Left lung (tissue), 10 donors: ENCODE measurements around the gene MAST3. TPM values are rescaled to one million over a fixed set of nuclear protein-coding genes. Genes with fewer than 3 reads are reported as not detected.

ENCODE experiments used
- ATAC-seq: fragments of 200-7000 bp; cut with Tn5 transposase; one replicate; pipeline ENCODE4 v1.9.1; 2020; ENCODE audit warnings: moderate library complexity
- DNase-seq, 4 donors: peaks; one replicate each; pipeline ENCODE4 v3.0.0-alpha.2; 2013 to 2020
- H3K27ac ChIP-seq, 2 donors: fragments of 200-600 bp; sonication (generic) in 1 of 2; one replicate each; pipeline versions ENCODE4 v1.5.0 to v1.8.0; 2020 to 2021
- H3K27me3 ChIP-seq, 2 donors: fragments of 200-600 bp; sonication (generic) in 1 of 2; one replicate each; pipeline versions ENCODE4 v1.5.0 to v1.8.0; 2020 to 2021
- H3K36me3 ChIP-seq, 2 donors: fragments of 200-600 bp; sonication (generic) in 1 of 2; one replicate each; pipeline versions ENCODE4 v1.5.0 to v1.8.0; 2020 to 2021
- H3K4me1 ChIP-seq, 2 donors: fragments of 200-600 bp; one replicate each; pipeline ENCODE4 v1.8.0; 2021
- H3K4me3 ChIP-seq, 2 donors: fragments of 200-600 bp; sonication (generic) in 1 of 2; one replicate each; pipeline versions ENCODE4 v1.5.0 to v1.8.0; 2020 to 2021; ENCODE audit warnings: mild to moderate bottlenecking in 1 of 2
- H3K9me3 ChIP-seq, 2 donors: fragments of 200-600 bp; sonication (generic) in 1 of 2; one replicate each; pipeline versions ENCODE4 v1.5.0 to v1.8.0; 2020 to 2021
- intact Hi-C, 2 donors: fragments of 100-400 bp; cut with DNase I; formaldehyde crosslinking; loops; one replicate each; pipeline versions ENCODE4 v1.11.2 to v1.14.2; 2022
- polyA plus RNA-seq, 6 donors: library from polyadenylated mRNA; unstranded; fragments of 120-200 nt; gene quantifications; one replicate each; pipeline ENCODE4 v1.2.1, GENCODE V29; 2013; ENCODE audit not compliant: insufficient read length in 6 of 6
- total RNA-seq, 2 donors: library from RNA; stranded (reverse); fragmentation: NEBNext Ultra II Directional; extraction: Animal tissue kit (Norgen Biotek cat#: 25700); gene quantifications; one replicate each; pipeline ENCODE4 v1.2.1, GENCODE V29; 2021
- TF ChIP-seq, protein P1 (sequence below), 2 donors: fragments of 200-600 bp; sonication (generic) in 1 of 2; IDR thresholded peaks; one replicate each; pipeline versions ENCODE4 v1.5.0 to v1.8.0; 2021; ENCODE audit warnings: antibody characterized with exemption in 2 of 2
- donor health status: DM: no; HTN: yes; CAD: no.
- donor health status: DM: no; HTN: no; CAD: no.

The MAST3 gene
- total and polyA plus RNA-seq, 8 donors, result 4.7 to 30.3 (median 6.7) TPM

- TF ChIP-seq, protein P1, sequence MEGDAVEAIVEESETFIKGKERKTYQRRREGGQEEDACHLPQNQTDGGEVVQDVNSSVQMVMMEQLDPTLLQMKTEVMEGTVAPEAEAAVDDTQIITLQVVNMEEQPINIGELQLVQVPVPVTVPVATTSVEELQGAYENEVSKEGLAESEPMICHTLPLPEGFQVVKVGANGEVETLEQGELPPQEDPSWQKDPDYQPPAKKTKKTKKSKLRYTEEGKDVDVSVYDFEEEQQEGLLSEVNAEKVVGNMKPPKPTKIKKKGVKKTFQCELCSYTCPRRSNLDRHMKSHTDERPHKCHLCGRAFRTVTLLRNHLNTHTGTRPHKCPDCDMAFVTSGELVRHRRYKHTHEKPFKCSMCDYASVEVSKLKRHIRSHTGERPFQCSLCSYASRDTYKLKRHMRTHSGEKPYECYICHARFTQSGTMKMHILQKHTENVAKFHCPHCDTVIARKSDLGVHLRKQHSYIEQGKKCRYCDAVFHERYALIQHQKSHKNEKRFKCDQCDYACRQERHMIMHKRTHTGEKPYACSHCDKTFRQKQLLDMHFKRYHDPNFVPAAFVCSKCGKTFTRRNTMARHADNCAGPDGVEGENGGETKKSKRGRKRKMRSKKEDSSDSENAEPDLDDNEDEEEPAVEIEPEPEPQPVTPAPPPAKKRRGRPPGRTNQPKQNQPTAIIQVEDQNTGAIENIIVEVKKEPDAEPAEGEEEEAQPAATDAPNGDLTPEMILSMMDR (IDR thresholded peaks at IDR 0.05), result no peak
- H3K27ac ChIP-seq, result peak overlapping the region in 1 of 2 donors; percentile 20
- peaks cover 0 to 55% of the 10 kb centered on the region in 2 donors for H3K36me3 ChIP-seq
- DNase-seq, result no peak
- intact Hi-C loops, result no loop called here
- no peak for ATAC-seq
- peaks cover 8 to 37% of the 10 kb centered on the region in 2 donors for H3K4me1 ChIP-seq
- H3K9me3 ChIP-seq, result no peaks in the 10 kb centered on the region
- no peaks in the 10 kb centered on the region for H3K27me3 ChIP-seq
- peak overlapping the region in 1 of 2 donors; percentile 68 for H3K4me3 ChIP-seq
Measured at GRCh38 chr19:18119717-18120105, 22.1 kb downstream of the MAST3 start.

DNA sequence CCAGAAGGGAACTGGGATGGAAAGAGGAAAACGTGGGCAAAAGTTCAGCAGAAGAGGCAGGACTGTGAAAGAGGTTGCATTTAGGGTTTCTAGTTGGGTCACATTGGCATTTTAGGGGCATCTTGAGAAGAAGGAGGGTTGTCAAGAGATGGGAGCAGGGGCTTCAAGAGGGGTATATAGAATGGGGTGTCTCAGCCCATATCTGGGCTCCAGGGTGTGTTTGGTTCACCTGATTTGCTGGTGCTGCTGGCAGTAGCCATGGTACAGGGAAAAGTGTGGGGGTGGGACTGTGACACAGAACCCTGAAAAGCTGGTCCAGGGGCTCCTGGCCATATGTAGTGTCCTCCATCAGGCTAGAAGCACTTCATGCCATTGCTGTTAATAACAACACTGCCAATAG is 22.5 kb downstream of the MAST3 start:
- no peak for ATAC-seq

DNA sequence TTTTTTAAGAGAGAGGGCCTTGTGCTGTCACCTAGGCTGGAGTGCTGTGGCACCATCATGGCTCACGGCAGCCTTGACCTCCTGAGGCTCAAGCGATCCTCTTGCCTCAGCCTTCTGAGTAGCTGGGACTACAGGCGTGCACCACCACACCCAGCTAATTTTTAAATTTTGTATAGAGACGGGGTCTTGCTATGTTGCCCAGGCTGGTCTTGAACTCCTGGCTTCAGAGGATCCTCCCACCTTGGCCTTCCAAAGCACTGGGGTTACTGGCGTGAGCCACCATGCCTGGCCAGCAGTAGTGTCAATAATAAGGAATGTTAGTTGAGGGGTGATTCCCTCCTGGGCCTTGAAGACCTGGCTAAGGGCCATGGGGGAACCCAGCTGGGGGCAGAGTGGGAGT is 23.6 kb downstream of the MAST3 start:
- TF ChIP-seq, protein P1 (IDR thresholded peaks at IDR 0.05), result no peak
- DNase-seq (no peak), ATAC-seq (no peak)
- peaks cover 8 to 37% of the 10 kb centered on the region in 2 donors for H3K4me1 ChIP-seq
- H3K9me3 ChIP-seq, result no peaks in the 10 kb centered on the region
- no peaks in the 10 kb centered on the region for H3K27me3 ChIP-seq
- intact Hi-C loops, result no loop called here
- peaks cover 0 to 60% of the 10 kb centered on the region in 2 donors for H3K36me3 ChIP-seq
- H3K27ac ChIP-seq, result no peak overlapping the region
- H3K4me3 ChIP-seq, result no peak overlapping the region

More for the DNA sequence above, 22.5 kb downstream of the MAST3 start:
- Histone ChIP-seq H3K9me3 (no peaks in the 10 kb centered on the region), H3K4me3 (no peak overlapping the region), H3K27me3 (no peaks in the 10 kb centered on the region), H3K27ac (peak overlapping the region in 1 of 2 donors; percentile 20), H3K36me3 (peaks cover 0 to 55% of the 10 kb centered on the region in 2 donors), H3K4me1 (peaks cover 8 to 37% of the 10 kb centered on the region in 2 donors)
- TF ChIP-seq, protein P1 (IDR thresholded peaks at IDR 0.05), result no peak
- intact Hi-C loops, result no loop called here
- no peak for DNase-seq

DNA sequence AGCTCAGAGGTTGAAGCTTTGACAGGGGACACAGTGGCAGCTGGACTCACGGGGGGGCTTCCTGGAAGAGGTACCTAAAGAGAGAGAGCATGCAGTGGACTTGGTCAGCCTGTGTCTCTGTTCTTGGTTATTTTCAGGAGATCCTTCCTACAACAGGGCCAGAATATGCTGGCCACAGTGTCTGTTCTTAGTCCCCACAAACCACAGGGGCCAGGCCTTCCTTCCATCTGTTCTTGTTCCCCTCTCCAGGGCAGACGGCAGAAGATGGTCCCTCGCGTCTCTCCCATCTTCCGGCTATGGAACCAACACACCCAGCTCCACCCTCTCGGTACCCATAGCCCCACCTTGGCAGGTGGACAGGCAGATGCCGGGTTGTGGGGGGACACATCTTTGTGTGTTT is 24.8 kb downstream of the MAST3 start:
- no peak for DNase-seq
- no peak for ATAC-seq
- Histone ChIP-seq H3K27me3 (no peaks in the 10 kb centered on the region), H3K4me1 (peaks cover 4 to 29% of the 10 kb centered on the region in 2 donors), H3K27ac (no peak overlapping the region), H3K36me3 (peaks cover 0 to 69% of the 10 kb centered on the region in 2 donors), H3K9me3 (no peaks in the 10 kb centered on the region), H3K4me3 (no peak overlapping the region)
- intact Hi-C loops, result no loop called here
- TF ChIP-seq, protein P1 (IDR thresholded peaks at IDR 0.05), result no peak

DNA sequence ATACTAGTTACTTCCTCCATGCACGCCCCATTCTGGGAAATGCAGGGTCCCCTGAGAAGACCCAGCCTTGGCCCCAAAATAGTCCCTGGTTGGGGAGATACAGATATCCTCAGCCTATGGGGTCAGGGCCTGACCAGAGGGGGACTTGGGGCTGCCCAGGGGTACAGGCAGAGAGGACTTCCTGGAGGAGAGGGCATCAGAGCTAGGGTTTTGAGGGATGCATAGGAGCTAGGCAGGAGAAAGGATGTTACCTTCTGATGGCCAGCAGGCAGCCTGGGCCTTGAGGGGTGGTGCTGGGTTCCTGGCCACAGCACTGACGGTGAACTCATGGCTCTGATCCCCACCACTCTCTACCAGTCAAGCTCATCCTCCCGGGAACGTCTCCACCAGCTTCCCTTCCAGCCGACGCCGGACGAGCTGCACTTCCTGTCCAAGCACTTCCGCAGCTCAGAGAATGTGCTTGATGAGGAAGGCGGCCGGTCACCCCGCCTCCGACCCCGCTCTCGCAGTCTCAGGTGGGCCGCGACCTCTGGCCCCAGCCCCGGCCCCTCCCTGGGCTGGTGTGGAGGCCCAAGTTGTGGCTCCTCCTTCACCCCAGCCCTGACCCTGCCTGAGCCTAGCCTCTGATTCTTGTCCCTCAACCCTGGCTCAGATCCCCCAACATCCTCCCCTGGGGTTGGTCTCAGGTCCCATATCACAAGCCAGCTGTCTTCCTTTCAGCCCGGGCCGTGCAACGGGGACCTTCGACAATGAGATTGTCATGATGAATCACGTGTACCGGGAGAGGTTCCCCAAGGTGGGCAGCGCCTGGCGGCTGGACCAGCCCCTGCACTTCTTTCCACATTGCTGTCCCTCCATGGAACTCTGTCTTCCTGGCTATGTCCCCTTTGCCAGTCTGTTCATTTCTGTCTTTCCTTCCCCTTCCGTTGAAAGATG is 25.6 kb downstream of the MAST3 start:
- intact Hi-C loops, result no loop called here
- Histone ChIP-seq H3K9me3 (no peaks in the 10 kb centered on the region), H3K27ac (no peak overlapping the region), H3K36me3 (peaks cover 0 to 76% of the 10 kb centered on the region in 2 donors), H3K27me3 (no peaks in the 10 kb centered on the region), H3K4me3 (no peak overlapping the region), H3K4me1 (peaks cover 3 to 28% of the 10 kb centered on the region in 2 donors)
- DNase-seq (no peak), ATAC-seq (peak; percentile 12)
- TF ChIP-seq, protein P1 (IDR thresholded peaks at IDR 0.05), result no peak
